Activated CD4-positive, alpha-beta T cell treated with anti-CD3 and anti-CD28 coated beads for 24 hours (primary cell): Measurements from ENCODE around the gene ZMIZ1.

Source experiments
- DNase-seq, 2 donors: peaks; one replicate each; pipeline ENCODE4 v3.0.0-alpha.2; 2020; ENCODE audit warnings: low read depth in 2 of 2

ZMIZ1 gene

DNA sequence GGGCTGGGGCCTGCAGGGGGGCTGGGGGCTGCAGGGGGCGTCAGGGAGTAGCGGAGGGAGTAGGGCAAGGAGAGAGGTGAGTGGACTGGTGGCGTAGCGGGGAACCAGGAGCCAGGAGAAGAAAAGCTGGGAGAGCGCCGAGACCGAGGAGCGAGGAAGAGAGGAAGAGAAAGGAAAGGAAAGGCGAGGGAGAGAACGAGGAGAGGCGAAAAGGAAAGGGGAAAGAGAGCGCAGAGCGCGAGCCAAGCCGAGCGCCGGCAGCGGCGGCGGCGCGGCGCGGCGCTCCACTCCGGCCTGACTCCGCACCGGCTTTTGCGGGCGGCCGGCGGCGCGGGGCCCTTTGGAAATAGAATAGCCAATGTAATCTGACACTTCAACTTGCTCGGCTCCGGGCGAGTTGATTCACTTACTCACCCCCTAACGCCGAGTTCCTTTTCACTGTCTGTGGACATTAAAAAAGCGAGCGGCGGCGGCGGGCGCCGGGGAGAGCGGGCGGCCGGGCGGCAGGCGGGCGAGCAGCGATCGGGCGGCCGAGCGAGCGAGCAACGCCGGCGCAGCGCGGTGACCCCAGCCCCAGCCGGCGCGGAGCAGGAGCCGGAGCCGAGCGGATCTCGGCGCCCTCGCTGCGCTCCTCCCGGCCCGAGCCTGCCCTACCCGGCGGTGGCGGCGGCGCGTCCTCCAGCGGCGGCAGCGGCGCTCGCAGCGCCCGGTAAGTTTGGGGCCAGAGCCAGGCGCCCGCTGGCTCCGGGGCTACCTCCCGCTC is at the start of gene ZMIZ1:
ZMIZ1 (plus strand) TSS at position 405 of the 763 bp plus-strand sequence. CDS start 132,667 bp downstream, outside the sequence.
- DNase-seq = peak; percentile 67 to 73

- DNase-seq = no peak
Observed at GRCh38 chr10:79019441-79020014, 49.2 kb upstream of the ZMIZ1 start.

GRCh38 chr10:79020015-79020491 is 48.7 kb upstream of the ZMIZ1 start:
- no peak for DNase-seq

GRCh38 chr10:79020605-79021004 is 48.2 kb upstream of the ZMIZ1 start:
- no peak for DNase-seq

DNA sequence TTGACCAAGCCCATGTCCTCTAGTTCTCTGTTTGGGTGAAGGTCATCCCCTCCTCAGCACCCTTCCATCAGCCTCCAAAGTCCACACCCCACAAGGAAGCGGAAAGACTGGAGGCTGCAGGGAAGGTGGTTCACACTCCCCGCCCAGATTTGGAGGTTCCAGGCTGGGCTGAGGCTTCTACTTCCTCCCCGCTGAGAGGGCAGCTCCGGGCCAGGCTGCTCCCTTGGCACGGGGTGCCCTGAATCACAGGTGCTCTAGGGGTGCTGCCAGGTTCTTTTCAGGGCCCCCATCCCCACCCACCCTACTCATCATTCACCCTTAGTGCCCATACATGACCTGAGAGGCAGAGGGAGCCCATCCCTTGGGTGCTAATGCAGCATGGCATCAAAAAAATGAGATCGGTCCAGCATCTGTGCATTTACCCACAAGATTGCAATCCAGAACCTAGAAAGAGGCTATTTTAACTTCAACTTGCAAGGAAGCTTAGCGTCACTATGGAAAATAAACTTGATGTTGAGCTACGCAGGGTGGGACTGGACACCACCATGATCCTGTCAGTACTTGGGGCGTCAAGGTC is 47.3 kb upstream of the ZMIZ1 start:
- no peak for DNase-seq

DNA sequence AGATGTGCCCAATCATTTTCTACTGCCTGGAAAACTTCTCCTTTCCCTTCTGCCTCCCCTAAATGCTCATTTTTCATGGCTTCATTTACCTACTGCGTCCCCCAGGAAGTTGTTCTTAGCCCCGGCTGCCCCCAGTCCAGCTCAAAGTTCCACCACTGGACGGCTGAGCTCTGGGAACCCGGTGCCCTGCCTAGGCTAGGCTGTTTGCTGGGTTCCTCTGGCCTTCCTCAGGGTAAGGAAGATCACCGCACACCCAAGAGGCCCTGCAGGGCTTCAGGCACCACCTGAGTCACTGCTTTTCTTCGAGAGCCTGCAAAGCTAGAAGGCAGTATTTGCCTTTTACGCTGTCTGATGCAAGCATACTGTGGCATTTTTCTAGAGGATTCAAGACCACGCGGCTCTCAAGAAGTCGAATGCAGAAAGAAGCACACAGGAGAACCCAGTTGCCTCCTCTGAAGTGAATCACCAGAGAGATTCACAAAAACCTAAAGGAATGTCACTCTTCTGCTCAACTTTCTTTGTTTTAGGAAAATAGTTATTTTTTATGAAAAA is 46.7 kb upstream of the ZMIZ1 start:
- DNase-seq = no peak

DNA sequence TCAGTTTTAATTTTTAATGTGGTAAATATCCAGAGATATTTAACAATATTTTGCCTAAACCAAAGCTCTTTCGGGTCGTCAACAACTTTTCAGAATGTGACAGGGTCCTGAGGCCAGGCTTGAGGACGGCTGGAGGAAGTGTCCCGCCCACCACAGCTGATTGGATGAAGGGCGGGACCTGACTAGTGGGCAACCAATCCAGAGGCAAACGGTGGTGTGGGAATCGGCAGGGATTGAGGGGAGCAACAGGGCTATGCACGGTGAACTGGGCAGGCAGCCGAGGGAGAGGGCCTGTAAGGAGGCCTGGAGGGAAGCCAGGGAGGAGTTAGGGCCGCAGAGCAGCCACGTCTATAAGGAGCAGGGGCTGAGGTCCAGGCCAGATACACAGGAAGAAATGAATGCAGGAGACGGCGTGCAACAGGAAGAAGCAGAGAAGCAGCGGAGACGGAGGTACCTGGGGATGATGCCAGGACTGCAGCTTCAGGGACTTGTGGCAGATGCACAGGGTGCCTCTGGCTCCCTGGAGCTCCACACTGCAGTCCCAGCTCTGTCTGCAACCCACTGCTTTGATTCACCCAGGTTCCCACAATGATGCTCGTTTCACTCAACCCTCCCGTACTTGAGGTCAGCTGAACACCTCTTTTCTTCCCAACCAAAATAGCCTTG is 46.1 kb upstream of the ZMIZ1 start:
- no peak for DNase-seq

- DNase-seq = no peak
Observed at GRCh38 chr10:79023240-79024162, 45.3 kb upstream of the ZMIZ1 start.

DNA sequence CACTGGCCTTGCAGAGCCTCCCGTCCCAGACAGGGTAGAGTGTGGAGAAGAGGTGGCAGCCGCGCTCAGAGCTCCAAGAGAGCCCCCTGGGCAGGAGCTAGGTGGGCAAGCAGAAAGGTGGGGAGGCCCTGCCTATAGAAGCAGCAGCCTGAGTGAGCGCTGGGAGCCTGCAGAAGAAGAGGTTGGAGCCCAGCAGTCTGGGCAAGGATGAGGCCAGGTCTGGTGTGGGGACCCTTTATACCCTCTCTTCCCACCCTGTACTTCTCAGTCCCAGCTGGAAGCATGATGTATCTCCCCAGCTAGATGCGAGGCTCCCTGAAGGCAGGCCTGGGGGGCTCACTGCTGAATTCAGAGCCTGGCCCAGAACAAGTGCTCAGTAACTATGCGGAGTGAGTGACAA is 44.5 kb upstream of the ZMIZ1 start:
- DNase-seq = no peak

- DNase-seq = no peak
Observed at GRCh38 chr10:79024720-79025198, 44.0 kb upstream of the ZMIZ1 start.

DNA sequence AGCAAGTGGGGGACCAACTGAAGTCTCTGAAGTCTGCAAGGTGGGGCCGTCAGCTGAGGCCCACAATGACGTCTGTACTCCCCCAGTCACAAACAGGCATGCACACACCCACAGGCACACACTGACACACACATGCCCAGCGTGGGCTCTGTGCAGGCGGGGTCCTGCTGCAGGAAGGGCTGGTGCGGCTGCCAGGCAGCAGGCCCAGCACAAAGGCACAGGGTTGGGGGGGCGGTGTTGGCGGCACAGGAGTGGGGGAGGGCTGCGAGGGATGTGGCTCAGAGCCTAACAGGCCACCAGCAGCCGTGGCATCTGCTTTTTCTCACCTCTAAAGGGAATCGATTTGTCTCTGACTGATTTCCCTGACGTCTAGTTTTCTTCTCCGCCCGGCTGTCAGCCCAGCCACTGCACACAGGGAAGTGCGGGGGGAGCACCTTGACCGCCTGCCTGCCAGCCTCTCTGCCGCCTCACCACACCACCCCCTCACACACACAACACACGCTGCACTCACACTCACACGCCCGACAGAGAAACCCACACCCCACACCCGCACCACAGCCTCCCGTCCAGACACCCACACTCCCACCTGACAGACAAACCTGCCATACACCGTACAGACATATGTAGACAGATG is 43.5 kb upstream of the ZMIZ1 start:
- no peak for DNase-seq

DNA sequence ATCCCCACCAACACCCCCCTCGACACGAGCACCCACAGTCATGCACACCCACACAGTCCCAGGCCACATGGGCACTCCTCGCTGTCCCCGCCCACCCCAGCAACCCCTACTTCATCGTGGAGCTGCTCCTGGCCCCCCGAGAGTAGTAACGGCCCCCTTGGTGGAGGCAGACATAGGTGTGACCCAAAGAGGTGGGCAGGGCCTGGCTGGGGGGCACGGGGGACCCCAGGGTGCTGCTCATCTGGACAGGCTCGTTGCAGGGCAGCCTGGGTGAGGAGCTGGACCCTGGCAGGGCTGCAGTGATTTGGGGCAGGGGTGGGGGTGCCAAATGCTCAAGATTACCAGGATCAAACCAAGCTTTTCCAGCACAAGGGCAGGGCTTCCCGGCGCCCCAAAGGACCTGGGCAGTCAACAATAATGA is 42.4 kb upstream of the ZMIZ1 start:
- DNase-seq = no peak

DNA sequence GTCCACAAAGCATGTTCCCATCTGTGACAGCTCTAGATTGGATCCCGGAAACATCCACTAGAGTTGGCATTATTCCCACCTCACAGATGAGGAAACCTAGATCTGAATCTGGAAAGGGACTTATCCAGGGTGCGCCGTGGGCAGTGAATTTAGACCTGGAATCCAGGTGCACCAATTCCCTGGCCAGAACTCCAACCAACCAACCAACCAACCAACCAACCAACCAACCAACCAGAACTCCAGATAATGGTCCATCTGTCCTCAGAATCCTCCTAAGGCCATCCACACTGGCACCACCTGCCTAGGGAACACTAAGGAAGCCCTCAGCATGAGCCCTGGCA is 42.0 kb upstream of the ZMIZ1 start:
- no peak for DNase-seq

DNA sequence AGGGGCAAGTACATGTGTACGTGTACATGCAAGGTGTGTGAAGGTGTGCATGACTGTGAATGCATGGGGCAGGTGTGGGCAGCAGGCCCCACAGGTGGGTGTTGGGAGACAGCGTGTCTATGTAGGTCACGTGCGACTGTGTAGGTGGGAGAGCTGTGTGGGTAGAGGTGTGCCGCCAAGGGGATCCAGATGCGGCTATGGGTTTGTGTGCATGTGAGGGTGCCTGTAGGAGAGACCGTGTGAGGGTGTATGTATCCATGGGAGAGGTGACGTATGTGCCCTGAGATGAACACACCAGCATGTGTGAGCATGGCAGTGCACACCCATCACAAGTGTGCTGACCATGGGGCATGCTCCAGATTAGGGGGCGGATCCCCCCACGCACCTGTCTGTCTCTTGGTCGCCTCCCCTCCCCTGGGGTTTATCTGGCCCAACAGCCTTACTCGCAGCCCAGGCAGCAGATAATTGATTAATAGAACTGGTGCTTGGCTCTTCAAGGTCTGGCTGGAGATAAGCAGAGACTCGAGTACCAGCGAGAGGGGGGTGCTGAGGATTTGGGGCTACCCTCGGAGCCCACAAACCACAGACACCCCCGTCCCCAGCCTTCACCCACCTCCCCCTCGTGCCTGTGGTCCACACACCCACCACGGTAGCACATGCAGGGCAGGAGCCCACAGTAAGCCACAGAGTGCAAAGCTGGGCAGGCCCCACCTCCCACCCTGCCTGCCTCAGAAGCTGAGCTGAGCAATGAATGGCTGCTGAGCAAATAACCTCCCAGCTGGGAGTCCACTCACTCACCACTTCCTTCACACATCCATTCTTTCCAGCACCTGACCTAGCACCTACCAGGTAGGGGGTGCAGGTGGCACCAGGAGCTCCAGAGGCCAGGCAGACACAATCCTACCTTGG is 41.4 kb upstream of the ZMIZ1 start:
- DNase-seq = no peak

DNA sequence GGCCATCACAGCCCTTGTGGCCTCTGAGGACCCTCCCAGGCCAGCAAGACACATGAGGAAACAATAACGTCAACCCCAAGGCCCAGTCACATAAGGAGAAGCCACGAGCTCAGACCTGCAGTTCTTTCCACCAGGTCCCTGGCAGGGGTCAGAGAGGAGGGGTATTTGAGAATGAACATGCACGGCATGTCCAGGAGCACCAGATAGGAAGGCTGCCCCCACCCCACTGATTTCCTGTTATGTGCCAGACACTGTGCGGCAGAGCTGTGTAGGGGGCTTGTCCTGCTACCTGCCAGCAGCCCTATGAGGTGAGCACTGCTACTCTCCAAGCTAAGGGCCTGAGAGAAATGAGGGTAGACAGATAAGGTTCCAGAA is 40.7 kb upstream of the ZMIZ1 start:
- no peak for DNase-seq

DNA sequence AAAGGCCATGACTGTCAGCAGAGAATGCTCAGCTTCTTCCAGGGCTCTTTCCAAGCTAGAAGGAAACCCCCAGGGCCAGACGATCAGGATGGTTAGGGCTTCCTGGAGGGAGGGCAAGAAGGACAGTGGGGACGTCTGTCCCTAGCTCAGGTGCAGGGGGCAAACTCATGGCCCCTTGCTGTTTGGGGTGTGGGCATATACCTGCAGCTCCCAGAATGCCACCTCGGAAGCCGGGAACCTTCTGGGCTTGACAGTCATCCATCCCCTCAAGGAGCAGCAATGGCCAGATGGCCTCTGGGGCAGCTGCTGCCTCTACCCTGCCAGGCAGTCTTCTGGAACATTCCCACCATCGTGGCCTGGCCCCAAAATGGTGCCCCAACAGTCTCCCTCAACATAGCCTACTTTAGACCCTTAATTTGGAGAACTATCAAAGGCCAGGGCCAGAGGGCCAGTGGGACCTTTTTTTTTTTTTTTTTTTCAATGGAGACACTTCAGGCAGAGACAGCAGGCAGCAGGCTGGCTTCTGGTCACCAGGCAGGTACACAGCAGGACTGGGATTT is 40.2 kb upstream of the ZMIZ1 start:
- DNase-seq = no peak

DNA sequence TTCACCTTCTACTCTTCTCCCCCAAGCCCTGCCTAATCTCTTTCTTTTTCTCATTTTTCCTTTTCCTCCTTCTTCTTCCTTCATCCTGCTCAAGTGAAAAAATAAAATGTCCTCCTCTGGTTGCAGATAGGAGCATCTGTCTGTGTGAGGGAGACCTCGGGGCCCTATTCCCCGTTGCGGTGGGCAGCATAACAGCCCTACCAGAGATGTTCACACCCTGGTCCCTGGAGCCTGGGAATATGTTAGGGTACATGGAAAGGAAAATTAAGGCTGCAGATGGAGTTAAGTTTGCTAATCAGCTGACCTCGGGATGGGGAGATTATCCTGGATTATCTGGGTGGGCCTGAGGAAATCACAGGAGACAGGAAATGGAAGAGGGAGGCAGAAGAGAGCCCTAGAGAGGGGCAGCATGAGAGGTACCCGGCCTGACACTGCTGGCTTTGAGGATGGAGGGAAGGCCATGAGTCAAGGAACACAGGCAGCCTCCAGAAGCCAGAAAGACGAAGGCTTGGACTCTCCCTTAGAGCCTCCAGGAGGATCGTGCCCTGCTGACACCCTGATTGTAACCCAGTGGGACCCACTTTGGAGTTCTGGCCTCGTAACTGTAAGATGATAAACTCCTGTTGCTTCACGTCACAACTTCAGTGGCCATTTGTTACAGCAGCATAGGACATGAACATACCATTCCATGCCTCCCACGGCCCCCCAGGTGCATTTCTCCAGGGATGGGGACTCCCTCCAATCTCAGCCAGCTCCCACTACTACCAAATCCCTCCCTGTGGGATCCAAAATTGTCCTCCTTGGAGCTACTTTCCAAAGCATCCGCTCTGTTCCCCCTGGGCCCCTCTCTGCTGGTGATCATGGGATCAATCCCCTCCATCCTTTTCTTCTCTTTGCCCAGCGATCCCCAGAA is 39.0 kb upstream of the ZMIZ1 start:
- no peak for DNase-seq

- DNase-seq = no peak
Observed at GRCh38 chr10:79030705-79031104, 38.1 kb upstream of the ZMIZ1 start.
